Subcutaneous abdominal adipose tissue (tissue), 5 donors: ENCODE measurements around the gene GFRA4.

Source experiments
- H3K27ac ChIP-seq: one replicate; pipeline ENCODE4 v1.7.0; 2013; ENCODE audit warnings: low read depth, mild to moderate bottlenecking, inconsistent platforms, low read length, moderate library complexity
- H3K27me3 ChIP-seq, 5 donors: one replicate each; pipeline ENCODE4 v1.7.0; 2013; ENCODE audit warnings: low read length in 5 of 5, inconsistent platforms in 1 of 5; ENCODE audit not compliant: control insufficient read depth in 5 of 5, insufficient read depth in 4 of 5
- H3K36me3 ChIP-seq, 5 donors: one replicate each; pipeline ENCODE4 v1.7.0; 2013; ENCODE audit warnings: low read length in 5 of 5; ENCODE audit not compliant: control insufficient read depth in 5 of 5, insufficient read depth in 5 of 5
- H3K4me1 ChIP-seq, 5 donors: one replicate each; pipeline ENCODE4 v1.7.0; 2013; ENCODE audit warnings: low read length in 5 of 5, mild to moderate bottlenecking in 3 of 5, moderate library complexity in 1 of 5; ENCODE audit not compliant: control insufficient read depth in 5 of 5, insufficient read depth in 5 of 5
- H3K4me3 ChIP-seq, 5 donors: one replicate each; pipeline ENCODE4 v1.7.0; 2013; ENCODE audit warnings: low read length in 5 of 5, low read depth in 1 of 5
- H3K9ac ChIP-seq, 5 donors: one replicate each; pipeline ENCODE4 v1.7.0; 2013; ENCODE audit warnings: low read length in 5 of 5, mild to moderate bottlenecking in 4 of 5, moderate library complexity in 3 of 5
- H3K9me3 ChIP-seq, 5 donors: one replicate each; pipeline ENCODE4 v1.7.0; 2013; ENCODE audit warnings: low read length in 5 of 5; ENCODE audit not compliant: control insufficient read depth in 5 of 5
- donor health status: healthy.
- donor health status: healthy.
- donor health status: healthy.
- donor health status: healthy.
- donor health status: healthy.

The GFRA4 gene

GRCh38 chr20:3705491-3705969 lies 42.3 kb upstream of the GFRA4 start:
- Histone ChIP-seq H3K4me3 (no peak overlapping the region), H3K9me3 (no peaks in the 10 kb centered on the region), H3K27ac (no peak overlapping the region), H3K36me3 (peaks cover 0 to 34% (median 0%) of the 10 kb centered on the region in 5 donors), H3K9ac (no peak overlapping the region), H3K4me1 (peaks cover 0 to 29% (median 20%) of the 10 kb centered on the region in 5 donors), H3K27me3 (no peaks in the 10 kb centered on the region)

- Histone ChIP-seq H3K4me3 (no peak overlapping the region), H3K4me1 (peaks cover 0 to 20% (median 8%) of the 10 kb centered on the region in 5 donors), H3K27me3 (no peaks in the 10 kb centered on the region), H3K36me3 (peaks cover 0 to 37% (median 0%) of the 10 kb centered on the region in 5 donors), H3K9ac (no peak overlapping the region), H3K9me3 (no peaks in the 10 kb centered on the region), H3K27ac (no peak overlapping the region)
Measured at GRCh38 chr20:3704087-3704486, 40.9 kb upstream of the GFRA4 start.

- Histone ChIP-seq H3K36me3 (peaks cover 0 to 41% (median 0%) of the 10 kb centered on the region in 5 donors), H3K27me3 (no peaks in the 10 kb centered on the region), H3K4me1 (peaks cover 0 to 14% (median 5%) of the 10 kb centered on the region in 5 donors), H3K27ac (no peak overlapping the region), H3K4me3 (no peak overlapping the region), H3K9ac (no peak overlapping the region), H3K9me3 (no peaks in the 10 kb centered on the region)
Measured at GRCh38 chr20:3702611-3703391, 39.6 kb upstream of the GFRA4 start.

- Histone ChIP-seq H3K4me1 (peaks cover 0 to under 1% (median 0%) of the 10 kb centered on the region in 5 donors), H3K4me3 (no peak overlapping the region), H3K9me3 (peaks cover 0 to 5% (median 4%) of the 10 kb centered on the region in 5 donors), H3K27me3 (no peaks in the 10 kb centered on the region), H3K9ac (no peak overlapping the region), H3K36me3 (peaks cover 0 to 49% (median 0%) of the 10 kb centered on the region in 5 donors), H3K27ac (no peak overlapping the region)
Measured at GRCh38 chr20:3701061-3701998, 38.1 kb upstream of the GFRA4 start.

- Histone ChIP-seq H3K9me3 (peaks cover 0 to 7% (median 7%) of the 10 kb centered on the region in 5 donors), H3K4me3 (no peak overlapping the region), H3K9ac (no peak overlapping the region), H3K4me1 (no peaks in the 10 kb centered on the region), H3K27ac (no peak overlapping the region), H3K27me3 (no peaks in the 10 kb centered on the region), H3K36me3 (peaks cover 0 to 55% (median 0%) of the 10 kb centered on the region in 5 donors)
Measured at GRCh38 chr20:3699037-3699436, 35.8 kb upstream of the GFRA4 start.

- H3K9me3 ChIP-seq = peaks cover 0 to 7% (median 7%) of the 10 kb centered on the region in 5 donors
- H3K27ac ChIP-seq = no peak overlapping the region
- no peak overlapping the region for H3K9ac ChIP-seq
- no peaks in the 10 kb centered on the region for H3K4me1 ChIP-seq
- H3K27me3 ChIP-seq = no peaks in the 10 kb centered on the region
- H3K36me3 ChIP-seq = peaks cover 0 to 54% (median 0%) of the 10 kb centered on the region in 5 donors
- H3K4me3 ChIP-seq = no peak overlapping the region
Measured at GRCh38 chr20:3698591-3699001, 35.4 kb upstream of the GFRA4 start.

GRCh38 chr20:3697588-3698305 lies 34.5 kb upstream of the GFRA4 start:
- no peaks in the 10 kb centered on the region for H3K27me3 ChIP-seq

GRCh38 chr20:3696745-3697587 lies 33.8 kb upstream of the GFRA4 start:
- H3K9ac ChIP-seq = no peak overlapping the region
- no peaks in the 10 kb centered on the region for H3K4me1 ChIP-seq
- H3K4me3 ChIP-seq = no peak overlapping the region
- H3K27me3 ChIP-seq = no peaks in the 10 kb centered on the region
- H3K27ac ChIP-seq = no peak overlapping the region
- peaks cover 0 to 59% (median 3%) of the 10 kb centered on the region in 5 donors for H3K36me3 ChIP-seq
- H3K9me3 ChIP-seq = peaks cover 0 to 7% (median 7%) of the 10 kb centered on the region in 5 donors

More at GRCh38 chr20:3697588-3698305, 34.5 kb upstream of the GFRA4 start:
- no peak overlapping the region for H3K9ac ChIP-seq
- peaks cover 0 to 7% (median 7%) of the 10 kb centered on the region in 5 donors for H3K9me3 ChIP-seq
- no peak overlapping the region for H3K4me3 ChIP-seq
- no peak overlapping the region for H3K27ac ChIP-seq
- peaks cover 0 to 55% (median under 1%) of the 10 kb centered on the region in 5 donors for H3K36me3 ChIP-seq
- H3K4me1 ChIP-seq = no peaks in the 10 kb centered on the region

GRCh38 chr20:3696200-3696599 lies 33.0 kb upstream of the GFRA4 start:
- H3K4me1 ChIP-seq = no peaks in the 10 kb centered on the region
- H3K9me3 ChIP-seq = peaks cover 0 to 7% (median 7%) of the 10 kb centered on the region in 5 donors
- H3K27ac ChIP-seq = no peak overlapping the region
- no peak overlapping the region for H3K4me3 ChIP-seq
- H3K9ac ChIP-seq = no peak overlapping the region
- H3K36me3 ChIP-seq = peaks cover 0 to 58% (median 3%) of the 10 kb centered on the region in 5 donors
- no peaks in the 10 kb centered on the region for H3K27me3 ChIP-seq
